ENCODE measurements around the gene BPI.

Gene BPI

GRCh38 chr20:38290829-38291814 is 12.8 kb upstream of the BPI start:
- H3K4me3 ChIP-seq (ENCODE audit: low read depth, low read length): no peak overlapping the region
- TF ChIP-seq MYC (IDR thresholded peaks at IDR 0.05; ENCODE audit: low read depth, low read length) (no peak), CTCF (IDR thresholded peaks at IDR 0.05; ENCODE audit: low read depth, low read length) (peak; percentile 39)
- DNase-seq (ENCODE audit: low read depth): peak; percentile 48

- peak; percentile 57 for DNase-seq (ENCODE audit: low read depth)
- TF ChIP-seq MYC (IDR thresholded peaks at IDR 0.05; ENCODE audit: low read depth, low read length) (no peak), CTCF (IDR thresholded peaks at IDR 0.05; ENCODE audit: low read depth, low read length) (no peak), MAX (IDR thresholded peaks at IDR 0.05; ENCODE audit: low read depth, low read length) (no peak), POLR2A (IDR thresholded peaks at IDR 0.05; ENCODE audit: extremely low read depth, insufficient read length) (no peak)
- H3K4me3 ChIP-seq (ENCODE audit: low read depth, low read length): no peak overlapping the region
Observed at GRCh38 chr20:38291966-38292365, 12.0 kb upstream of the BPI start.

- H3K4me3 ChIP-seq (ENCODE audit: low read depth, low read length): no peak overlapping the region
- DNase-seq (ENCODE audit: low read depth): no peak
- TF ChIP-seq MYC (IDR thresholded peaks at IDR 0.05; ENCODE audit: low read depth, low read length) (no peak), CTCF (IDR thresholded peaks at IDR 0.05; ENCODE audit: low read depth, low read length) (no peak), POLR2A (IDR thresholded peaks at IDR 0.05; ENCODE audit: extremely low read depth, insufficient read length) (no peak), MAX (IDR thresholded peaks at IDR 0.05; ENCODE audit: low read depth, low read length) (no peak)
Observed at GRCh38 chr20:38293491-38294065, 10.4 kb upstream of the BPI start.

GRCh38 chr20:38294076-38294591 is 9.8 kb upstream of the BPI start:
- no peak for DNase-seq (ENCODE audit: low read depth)
- no peak overlapping the region for H3K4me3 ChIP-seq (ENCODE audit: low read depth, low read length)
- no peak for TF ChIP-seq POLR2A (IDR thresholded peaks at IDR 0.05; ENCODE audit: extremely low read depth, insufficient read length)
- no peak for TF ChIP-seq CTCF (IDR thresholded peaks at IDR 0.05; ENCODE audit: low read depth, low read length)

- no peak for TF ChIP-seq MAX (IDR thresholded peaks at IDR 0.05; ENCODE audit: low read depth, low read length)
- no peak for TF ChIP-seq CTCF (IDR thresholded peaks at IDR 0.05; ENCODE audit: low read depth, low read length)
- no peak for TF ChIP-seq MYC (IDR thresholded peaks at IDR 0.05; ENCODE audit: low read depth, low read length)
- no peak for TF ChIP-seq POLR2A (IDR thresholded peaks at IDR 0.05; ENCODE audit: extremely low read depth, insufficient read length)
- H3K4me3 ChIP-seq (ENCODE audit: low read depth, low read length): no peak overlapping the region
- no peak for DNase-seq (ENCODE audit: low read depth)
Observed at GRCh38 chr20:38295811-38296210, 8.1 kb upstream of the BPI start.
